OCI-LY1 (cell line): ENCODE measurements around the gene ZNRF1.

Experiments used
- H2AFZ ChIP-seq: fragments of 200-600 bp; sonication (generic), shearing (Covaris generic); 2 replicates; pipeline ENCODE4 v1.6.0; 2014; ENCODE audit warnings: antibody characterized with exemption, mild to moderate bottlenecking, low read length
- H3F3A ChIP-seq: fragments of 200-600 bp; sonication (generic), shearing (Covaris generic); 2 replicates; pipeline ENCODE4 v1.6.0; 2014; ENCODE audit warnings: mild to moderate bottlenecking, antibody characterized with exemption, low read length, moderate library complexity; ENCODE audit not compliant: insufficient read depth
- H3K27ac ChIP-seq: fragments of 200-600 bp; sonication (generic); 2 replicates; pipeline ENCODE4 v1.5.1; 2014; ENCODE audit warnings: low read length, mixed run types, mild to moderate bottlenecking, low read depth; ENCODE audit not compliant: poor library complexity, severe bottlenecking
- H3K27me3 ChIP-seq: fragments of 200-600 bp; sonication (generic); 2 replicates; pipeline ENCODE4 v1.6.0; 2014; ENCODE audit warnings: antibody characterized with exemption, mild to moderate bottlenecking, low read length, moderate library complexity; ENCODE audit not compliant: insufficient read depth
- H3K36me3 ChIP-seq: fragments of 200-600 bp; sonication (generic); 2 replicates; pipeline ENCODE4 v1.6.1; 2014; ENCODE audit warnings: mild to moderate bottlenecking, antibody characterized with exemption, low read length, moderate library complexity, mixed read lengths; ENCODE audit not compliant: insufficient read depth
- H3K4me1 ChIP-seq: fragments of 200-600 bp; sonication (generic); 2 replicates; pipeline ENCODE4 v1.5.1; 2014; ENCODE audit warnings: mild to moderate bottlenecking, low read length, moderate library complexity; ENCODE audit not compliant: insufficient read depth, severe bottlenecking
- H3K4me2 ChIP-seq: fragments of 200-600 bp; sonication (generic), shearing (Covaris generic); 2 replicates; pipeline ENCODE4 v1.6.1; 2014; ENCODE audit warnings: low read length
- H3K4me3 ChIP-seq: fragments of 200-600 bp; sonication (generic); 2 replicates; pipeline ENCODE4 v1.5.1; 2014; ENCODE audit warnings: low read length, low read depth, mild to moderate bottlenecking, mixed read lengths; ENCODE audit not compliant: poor library complexity, severe bottlenecking
- H3K79me2 ChIP-seq: fragments of 200-600 bp; shearing (Covaris generic); 2 replicates; pipeline ENCODE4 v1.6.1; 2016; ENCODE audit warnings: mixed run types, low read length, mixed read lengths; ENCODE audit not compliant: insufficient read depth
- H3K9ac ChIP-seq: fragments of 200-600 bp; sonication (generic), shearing (Covaris generic); 2 replicates; pipeline ENCODE4 v1.6.1; 2014; ENCODE audit warnings: mild to moderate bottlenecking, low read length, mixed read lengths
- H3K9me2 ChIP-seq: fragments of 200-600 bp; sonication (generic), shearing (Covaris generic); 2 replicates; pipeline ENCODE4 v1.6.1; 2014; ENCODE audit warnings: low read depth, mild to moderate bottlenecking, low read length, mixed read lengths
- H3K9me3 ChIP-seq: fragments of 200-600 bp; shearing (Covaris generic); 2 replicates; pipeline ENCODE4 v1.6.1; 2014; ENCODE audit warnings: low read length, mixed read lengths
- H4K20me1 ChIP-seq: fragments of 200-600 bp; sonication (generic), shearing (Covaris generic); 2 replicates; pipeline ENCODE4 v1.6.0; 2016; ENCODE audit warnings: mild to moderate bottlenecking, low read length; ENCODE audit not compliant: insufficient read depth
- CTCF ChIP-seq: fragments of 200-600 bp; sonication (generic), shearing (Covaris generic); IDR thresholded peaks from 2 replicates; pipeline ENCODE4 v1.5.1; 2017; ENCODE audit warnings: mild to moderate bottlenecking, antibody characterized with exemption, low read length, moderate library complexity, mixed read lengths
- EZH2 ChIP-seq: fragments of 200-600 bp; sonication (generic), shearing (Covaris generic); IDR thresholded peaks from 2 replicates; pipeline ENCODE4 v1.8.0; 2017; ENCODE audit warnings: borderline replicate concordance, mixed run types, mild to moderate bottlenecking, antibody characterized with exemption, low read length, moderate library complexity, mixed read lengths

Gene ZNRF1

GRCh38 chr16:74998481-74999218 lies at the start of gene ZNRF1:
ZNRF1 (plus strand) TSS chr16:74999024; CDS start chr16:74999672, 648 bp downstream.
- no peaks in the 10 kb centered on the region for H4K20me1 ChIP-seq
- H3K27me3 ChIP-seq, result peaks cover 9% of the 10 kb centered on the region; the same call in 1 of the 2 replicates
- H3K4me2 ChIP-seq, result peak within 1 kb of the TSS; percentile 84
- H3K4me1 ChIP-seq, result peaks cover 7% of the 10 kb centered on the region
- no peaks in the 10 kb centered on the region for H3K9me2 ChIP-seq
- no peaks in the 10 kb centered on the region for H3K79me2 ChIP-seq
- no peak within 1 kb of the TSS for H2AFZ ChIP-seq
- H3F3A ChIP-seq, result no peaks in the 10 kb centered on the region
- TF ChIP-seq EZH2 (no peak), CTCF (peak; percentile 86)
- H3K4me3 ChIP-seq, result peak within 1 kb of the TSS; percentile 69
- no peak within 1 kb of the TSS for H3K27ac ChIP-seq
- no peaks in the 10 kb centered on the region for H3K9me3 ChIP-seq
- no peaks in the 10 kb centered on the region for H3K36me3 ChIP-seq
- H3K9ac ChIP-seq, result peak within 1 kb of the TSS; percentile 60; the same call in 1 of the 2 replicates

- Histone ChIP-seq H2AFZ (no peak overlapping the region), H3K79me2 (no peaks in the 10 kb centered on the region), H3K9me2 (no peaks in the 10 kb centered on the region), H3K36me3 (peaks cover 49% of the 10 kb centered on the region), H3K27ac (no peak overlapping the region), H3K4me3 (no peak overlapping the region), H3K27me3 (no peaks in the 10 kb centered on the region), H4K20me1 (no peaks in the 10 kb centered on the region), H3K4me1 (no peaks in the 10 kb centered on the region), H3K4me2 (no peak overlapping the region), H3K9ac (no peak overlapping the region), H3K9me3 (no peaks in the 10 kb centered on the region), H3F3A (no peaks in the 10 kb centered on the region)
- TF ChIP-seq EZH2, result no peak
- TF ChIP-seq CTCF, result no peak
These were observed 49.5 kb upstream of the ZNRF1 start for GRCh38 chr16:74949309-74949708.

GRCh38 chr16:74950511-74950910 lies 48.3 kb upstream of the ZNRF1 start:
- Histone ChIP-seq H3K9ac (no peak overlapping the region), H3K36me3 (peaks cover 61% of the 10 kb centered on the region), H3K27me3 (no peaks in the 10 kb centered on the region), H3K9me3 (no peaks in the 10 kb centered on the region), H3F3A (no peaks in the 10 kb centered on the region), H3K79me2 (no peaks in the 10 kb centered on the region), H3K9me2 (no peaks in the 10 kb centered on the region), H3K4me3 (no peak overlapping the region), H3K4me2 (no peak overlapping the region), H3K27ac (no peak overlapping the region), H3K4me1 (no peaks in the 10 kb centered on the region), H2AFZ (no peak overlapping the region), H4K20me1 (no peaks in the 10 kb centered on the region)
- TF ChIP-seq CTCF (no peak), EZH2 (no peak)
